SKM-1 treated with dmso at 0.1 percent for 144 hours (cell line): ENCODE measurements around the gene HTD2.
"Not testable (repeated sequence)": the region's sequence is repeated elsewhere in the genome, so short reads cannot be mapped to it uniquely, and the experiment has no call there.

Experiments
- DNase-seq: peaks from one replicate; lab custom pipeline; 2025; ENCODE audit not compliant: unreplicated experiment; lab: John Stamatoyannopoulos, UW

The HTD2 gene

GRCh38 chr3:58331593-58332152, 25.4 kb downstream of the HTD2 start:
- DNase-seq = no peak

- DNase-seq = peak; percentile 59
Measured at GRCh38 chr3:58332575-58333188, 26.4 kb downstream of the HTD2 start, which contains the start of gene PXK. TSS of gene PXK (plus strand) at chr3:58332892. CDS start at chr3:58332989, 97 bp downstream.

GRCh38 chr3:58333206-58334012, 27.1 kb downstream of the HTD2 start:
- DNase-seq = no peak

GRCh38 chr3:58334013-58334321, 27.6 kb downstream of the HTD2 start:
- no peak for DNase-seq

- no peak for DNase-seq
Measured at GRCh38 chr3:58334506-58334884, 28.2 kb downstream of the HTD2 start.

GRCh38 chr3:58335652-58335947, 29.3 kb downstream of the HTD2 start:
- no peak for DNase-seq

GRCh38 chr3:58336135-58336882, 30.0 kb downstream of the HTD2 start:
- no peak for DNase-seq

- no peak for DNase-seq
Measured at GRCh38 chr3:58337190-58337589, 30.9 kb downstream of the HTD2 start.

- DNase-seq = not testable (repeated sequence)
Measured at GRCh38 chr3:58339146-58339545, 32.8 kb downstream of the HTD2 start.

GRCh38 chr3:58340594-58341244, 34.4 kb downstream of the HTD2 start:
- DNase-seq = no peak

GRCh38 chr3:58341376-58341775, 35.1 kb downstream of the HTD2 start:
- DNase-seq = no peak

- DNase-seq = no peak
Measured at GRCh38 chr3:58342676-58343075, 36.4 kb downstream of the HTD2 start.

- no peak for DNase-seq
Measured at GRCh38 chr3:58345457-58345856, 39.1 kb downstream of the HTD2 start.

GRCh38 chr3:58346368-58346767, 40.0 kb downstream of the HTD2 start:
- no peak for DNase-seq

- no peak for DNase-seq
Measured at GRCh38 chr3:58347984-58348383, 41.7 kb downstream of the HTD2 start.

- peak; percentile 76 for DNase-seq
Measured at GRCh38 chr3:58349792-58350626, 43.7 kb downstream of the HTD2 start.

GRCh38 chr3:58350627-58351013, 44.3 kb downstream of the HTD2 start:
- DNase-seq = peak; percentile 67

- DNase-seq = peak; percentile 23
Measured at GRCh38 chr3:58351920-58352319, 45.6 kb downstream of the HTD2 start.

- no peak for DNase-seq
Measured at GRCh38 chr3:58352626-58353025, 46.3 kb downstream of the HTD2 start.

GRCh38 chr3:58353722-58354553, 47.6 kb downstream of the HTD2 start:
- DNase-seq = peak; percentile 83
